Stimulated activated CD4-positive, alpha-beta T cell treated with anti-CD3 and anti-CD28 coated beads, Interleukin-1b, Interleukin-23, amount 100 ng/mL, for 1 hour (primary cell): ENCODE measurements around the gene TFAP2B.

Source experiments
- DNase-seq, 2 donors: peaks; one replicate each; pipeline ENCODE4 v3.0.0-alpha.2; 2020; ENCODE audit warnings: low read depth in 2 of 2

TFAP2B gene

GRCh38 chr6:50848989-50849795 is 30.5 kb downstream of the TFAP2B start:
- no peak for DNase-seq

- no peak for DNase-seq
Measured at GRCh38 chr6:50849796-50850180, 31.1 kb downstream of the TFAP2B start.

GRCh38 chr6:50850223-50851048 is 31.8 kb downstream of the TFAP2B start:
- DNase-seq = no peak

GRCh38 chr6:50851049-50851845 is 32.6 kb downstream of the TFAP2B start:
- no peak for DNase-seq

- DNase-seq = no peak
Measured at GRCh38 chr6:50853939-50854338, 35.3 kb downstream of the TFAP2B start.

GRCh38 chr6:50861692-50862091 is 43.0 kb downstream of the TFAP2B start:
- no peak for DNase-seq

- no peak for DNase-seq
Measured at GRCh38 chr6:50862176-50862575, 43.5 kb downstream of the TFAP2B start.

GRCh38 chr6:50864601-50865000 is 45.9 kb downstream of the TFAP2B start:
- no peak for DNase-seq

GRCh38 chr6:50868466-50868865 is 49.8 kb downstream of the TFAP2B start:
- no peak for DNase-seq

- no peak for DNase-seq
Measured at GRCh38 chr6:50873167-50873566, 54.5 kb downstream of the TFAP2B start.

- no peak for DNase-seq
Measured at GRCh38 chr6:50884364-50884763, 65.7 kb downstream of the TFAP2B start.

- no peak for DNase-seq
Measured at GRCh38 chr6:50887112-50887511, 68.4 kb downstream of the TFAP2B start.

- no peak for DNase-seq
Measured at GRCh38 chr6:50889497-50889896, 70.8 kb downstream of the TFAP2B start.

GRCh38 chr6:50889935-50890334 is 71.3 kb downstream of the TFAP2B start:
- DNase-seq = no peak

GRCh38 chr6:50890579-50890978 is 71.9 kb downstream of the TFAP2B start:
- DNase-seq = no peak

- DNase-seq = no peak
Measured at GRCh38 chr6:50891290-50891689, 72.6 kb downstream of the TFAP2B start.
